SH-SY5Y (cell line): ENCODE data around the gene ST3GAL6.

Experiments used
- GATA2 ChIP-seq: IDR thresholded peaks from 2 replicates; pipeline ENCODE4 v1.6.1; 2011; ENCODE audit warnings: mild to moderate bottlenecking, low read depth, low read length
- GATA3 ChIP-seq: IDR thresholded peaks from 2 replicates; pipeline ENCODE4 v1.6.1; 2011; ENCODE audit warnings: low read depth, mild to moderate bottlenecking, low read length, moderate library complexity

GRCh38 chr3:98784042-98784441 is 20.9 kb downstream of the ST3GAL6 start:
- TF ChIP-seq GATA2 = no peak
- no peak for TF ChIP-seq GATA3
